HG03469 (cell line): ENCODE measurements around the gene PCBD2.
"Not testable (repeated sequence)": the region's sequence is repeated elsewhere in the genome, so short reads cannot be mapped to it uniquely, and the experiment has no call there.

Experiments
- ATAC-seq: cut with Tn5 transposase; IDR thresholded peaks from one replicate; pipeline ENCODE4 v1.9.1; 2021; ENCODE audit warnings: mild to moderate bottlenecking, moderate library complexity, moderate number of reproducible peaks; ENCODE audit not compliant: unreplicated experiment

PCBD2 gene

DNA sequence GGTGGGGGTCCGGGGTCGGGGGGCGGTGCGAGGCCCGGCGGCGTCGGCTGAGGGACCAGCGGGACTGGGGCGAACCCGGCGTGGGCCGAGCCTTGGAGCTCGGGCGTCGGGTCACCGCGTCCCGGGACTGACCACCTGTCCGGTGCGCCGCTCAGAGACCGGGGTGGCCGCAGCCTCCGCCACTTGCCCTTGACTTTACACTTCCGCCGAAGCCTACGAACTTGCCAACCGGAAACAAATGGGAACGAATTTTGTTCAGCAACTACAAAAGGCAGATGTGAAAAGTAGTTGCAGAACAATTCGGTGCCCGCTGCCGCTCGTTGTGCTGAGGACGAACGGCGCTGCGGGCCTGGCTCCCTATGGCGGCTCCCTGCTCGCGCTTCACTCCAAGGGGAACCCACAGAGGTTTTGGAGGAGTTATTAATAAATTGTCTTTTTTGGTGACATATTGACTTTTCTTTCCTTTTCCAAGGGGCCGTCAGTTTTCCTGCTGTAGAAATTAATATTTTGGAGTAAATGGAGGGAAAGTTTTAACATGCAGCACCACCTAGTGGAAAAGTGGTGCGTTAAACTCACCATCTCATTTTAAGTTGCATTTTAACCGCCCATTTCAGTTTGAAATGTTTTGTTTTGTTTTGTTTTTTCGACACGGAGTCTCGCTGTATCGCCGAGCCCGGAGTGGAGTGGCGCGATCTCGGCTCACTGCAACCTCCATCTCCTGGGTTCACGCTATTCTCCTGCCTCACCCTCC, 490 bp downstream of the PCBD2 start:
- ATAC-seq: peak; percentile 5

DNA sequence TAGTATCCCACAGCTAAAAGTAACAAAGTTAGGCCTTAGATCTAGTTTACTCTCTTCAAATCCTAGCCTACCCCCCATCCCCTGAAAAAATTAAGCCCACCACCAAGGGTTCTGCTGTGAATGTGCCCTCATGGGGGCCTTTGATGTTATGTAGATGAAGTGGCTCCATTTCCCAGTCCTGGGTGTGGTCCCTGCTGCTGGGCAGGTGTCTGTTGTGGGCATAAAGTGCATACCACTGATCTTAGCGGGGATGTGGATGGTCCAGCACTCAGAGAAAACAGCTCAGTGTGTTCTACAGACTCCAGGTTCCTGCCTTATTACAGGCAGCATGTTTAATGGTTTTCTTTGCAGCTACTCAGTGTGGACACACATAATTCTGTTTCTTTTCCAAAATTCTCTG, 1.9 kb downstream of the PCBD2 start:
- ATAC-seq: no peak

GRCh38 chr5:134910752-134911151, 5.8 kb downstream of the PCBD2 start:
- ATAC-seq: not testable (repeated sequence)

- ATAC-seq: no peak
These were observed 6.6 kb downstream of the PCBD2 start for GRCh38 chr5:134911285-134912206.

GRCh38 chr5:134913254-134913653, 8.3 kb downstream of the PCBD2 start:
- ATAC-seq: no peak

- ATAC-seq: no peak
These were observed 8.9 kb downstream of the PCBD2 start for GRCh38 chr5:134913795-134914194.

- ATAC-seq: no peak
These were observed 12.3 kb downstream of the PCBD2 start for GRCh38 chr5:134917070-134917815.

DNA sequence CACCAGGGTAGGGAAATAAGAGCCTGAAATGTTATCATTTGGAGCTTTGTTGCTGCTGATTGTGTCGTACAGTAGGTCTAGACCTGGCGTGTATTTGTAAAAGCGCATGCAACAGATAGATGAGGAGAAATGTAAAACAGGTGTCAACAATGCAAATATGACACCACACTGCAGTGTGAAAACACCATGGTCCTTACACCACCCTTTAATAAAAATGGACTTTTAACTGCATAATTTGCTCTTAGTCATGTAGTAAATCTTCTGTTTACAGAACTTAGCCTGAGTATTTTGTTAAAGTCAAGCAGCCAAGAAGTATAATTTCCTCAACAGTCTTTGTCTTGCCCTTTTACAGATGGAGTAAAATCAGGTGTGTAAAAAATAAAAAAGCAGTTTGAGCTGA, 13.9 kb downstream of the PCBD2 start:
- ATAC-seq: no peak

- ATAC-seq: no peak
These were observed 16.1 kb downstream of the PCBD2 start for GRCh38 chr5:134920848-134921575.

DNA sequence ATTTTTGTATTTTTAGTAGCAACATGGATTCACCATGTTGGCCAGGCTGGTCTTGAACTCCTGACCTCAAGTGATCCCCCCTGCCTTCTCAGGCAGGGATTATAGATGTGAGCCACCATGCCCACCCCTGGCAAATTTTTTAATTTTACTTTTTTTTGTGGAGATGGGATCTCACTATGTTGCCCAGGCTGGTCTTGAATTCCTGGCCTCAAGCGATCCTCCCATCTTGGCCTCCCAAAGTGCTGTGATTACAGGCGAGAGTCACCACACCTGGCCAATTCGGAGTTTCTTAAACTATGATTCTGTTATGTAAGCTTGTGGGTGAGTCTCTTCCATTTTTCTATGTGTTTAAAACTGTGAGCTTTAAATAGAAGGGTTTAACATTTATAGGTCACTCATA, 27.6 kb downstream of the PCBD2 start:
- ATAC-seq: no peak

GRCh38 chr5:134934202-134934601, 29.3 kb downstream of the PCBD2 start:
- no peak for ATAC-seq

GRCh38 chr5:134935711-134936602, 31.0 kb downstream of the PCBD2 start:
- ATAC-seq: no peak

DNA sequence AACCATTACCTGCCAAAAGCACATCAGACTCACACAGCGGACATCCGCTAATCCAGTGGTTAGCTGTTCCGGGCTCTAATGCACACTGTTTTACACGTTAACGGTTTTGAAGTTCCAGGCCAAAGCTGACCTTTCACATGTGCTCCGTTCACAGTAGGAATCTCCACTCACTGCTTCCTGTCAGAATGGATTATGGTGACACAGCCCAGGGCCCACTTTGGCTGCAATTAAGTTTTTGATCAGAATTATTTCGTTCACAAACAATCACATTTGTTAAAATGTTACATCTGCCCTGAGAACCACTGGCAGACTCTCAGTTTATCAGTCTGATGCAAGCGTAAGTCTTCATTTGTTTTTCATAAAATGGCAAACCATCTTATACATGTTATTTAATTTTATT, 32.6 kb downstream of the PCBD2 start:
- ATAC-seq: no peak

DNA sequence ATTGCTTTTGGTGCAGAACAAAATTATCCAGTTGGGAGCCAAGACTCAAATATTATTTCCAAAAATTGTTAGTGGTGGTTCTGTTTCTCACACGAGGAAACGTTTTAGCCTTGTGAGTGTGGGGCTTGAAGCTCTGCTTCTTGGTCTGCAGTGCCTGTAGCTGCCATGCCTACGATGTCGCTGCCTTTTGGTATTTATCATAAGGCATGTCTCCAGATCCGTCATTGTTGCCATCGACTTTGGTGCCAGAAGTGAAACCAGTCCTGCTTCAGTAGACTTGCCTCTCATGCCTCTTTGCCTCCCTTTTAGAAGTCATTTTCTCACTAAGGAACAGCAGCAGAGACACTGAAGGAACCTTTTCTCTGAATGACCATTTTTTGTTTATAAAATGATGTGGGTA, 33.1 kb downstream of the PCBD2 start:
- ATAC-seq: no peak

DNA sequence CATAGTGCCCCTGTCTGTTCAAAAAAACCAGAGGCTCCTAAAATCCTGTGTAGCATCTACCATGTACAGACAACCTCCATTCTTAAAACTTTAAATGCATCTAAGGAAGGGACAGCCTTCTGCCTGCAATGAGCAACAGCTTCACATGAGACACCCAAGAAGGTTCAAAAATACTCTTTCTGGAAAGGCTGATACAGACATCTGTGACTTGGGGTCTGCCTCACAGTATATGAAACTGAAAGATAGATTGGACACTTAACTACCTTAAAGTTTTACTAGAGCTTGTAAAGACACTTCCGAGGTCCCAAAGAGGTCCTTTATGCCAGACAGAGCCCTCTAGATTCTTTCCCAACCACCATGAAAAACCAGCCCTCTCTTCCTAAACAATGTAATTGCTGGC, 34.6 kb downstream of the PCBD2 start:
- ATAC-seq: no peak

DNA sequence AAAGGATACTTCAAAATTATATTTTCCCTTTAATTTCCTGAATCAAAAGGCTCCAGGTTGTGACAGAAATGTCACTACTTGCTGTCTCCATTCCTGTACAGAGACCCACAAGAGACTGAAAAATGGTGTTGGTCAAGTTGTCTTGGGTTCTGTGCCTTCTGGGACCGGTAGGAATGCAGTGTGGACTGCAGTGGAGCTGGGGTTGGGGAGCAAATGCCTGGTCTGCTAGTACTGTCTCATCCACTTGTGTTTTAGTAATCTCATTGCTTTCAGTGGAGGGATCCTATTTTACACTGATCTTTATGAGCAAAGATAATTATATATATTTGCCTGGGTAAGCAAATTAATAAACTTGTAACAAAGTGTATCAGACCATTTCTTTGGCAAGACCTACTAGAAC, 38.6 kb downstream of the PCBD2 start:
- ATAC-seq: no peak

DNA sequence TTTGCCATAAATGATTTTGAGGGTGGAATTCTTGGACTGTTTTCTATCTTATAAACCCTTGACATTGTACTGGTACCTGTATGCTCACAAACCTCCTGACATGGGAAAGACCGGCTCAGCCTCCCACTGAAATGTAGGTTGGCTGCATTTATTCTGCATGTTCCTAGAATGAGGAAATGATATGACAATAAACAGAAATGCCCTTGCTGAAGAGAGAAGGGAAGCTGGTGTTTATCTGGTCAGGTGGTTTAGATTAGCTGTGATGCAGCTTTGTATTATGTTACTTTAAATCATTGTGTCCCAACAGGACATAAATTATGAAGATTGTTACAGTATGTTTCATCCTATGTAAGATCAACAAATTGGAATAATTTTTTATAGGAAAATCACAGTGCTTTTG, 39.7 kb downstream of the PCBD2 start:
- no peak for ATAC-seq

- no peak for ATAC-seq
These were observed 40.1 kb downstream of the PCBD2 start for GRCh38 chr5:134945041-134945440.

- ATAC-seq: no peak
These were observed 44.0 kb downstream of the PCBD2 start for GRCh38 chr5:134948911-134949310.

- ATAC-seq: no peak
These were observed 44.4 kb downstream of the PCBD2 start for GRCh38 chr5:134949316-134949715.
